Fibroblast of skin of scalp (primary cell): ENCODE data around the gene PDE3B.
"Not testable (repeated sequence)": the region's sequence is repeated elsewhere in the genome, so short reads cannot be mapped to it uniquely, and the experiment has no call there.

Experiments used
- DNase-seq: peaks from one replicate; pipeline ENCODE4 v3.0.0-alpha.2; 2013

Gene PDE3B

DNA sequence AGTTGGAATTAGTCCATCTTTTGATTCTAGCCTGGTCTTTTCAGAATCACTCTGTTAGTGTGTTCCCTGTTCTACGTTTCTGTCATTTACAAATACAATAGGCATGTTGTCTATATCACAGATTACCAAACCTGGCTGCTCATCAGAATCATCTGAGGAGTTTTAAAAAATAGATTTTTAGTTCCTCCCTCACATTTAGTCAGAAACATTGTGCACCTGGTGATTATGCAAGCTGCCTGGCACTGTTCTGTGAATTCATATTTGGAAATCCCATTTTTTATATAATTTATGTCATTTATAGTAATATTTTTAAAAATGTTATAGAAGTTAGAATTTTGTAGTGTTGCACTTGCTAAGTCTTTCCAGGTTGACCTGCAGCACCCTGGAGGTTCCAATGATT lies 107.3 kb downstream of the PDE3B start:
- no peak for DNase-seq

DNA sequence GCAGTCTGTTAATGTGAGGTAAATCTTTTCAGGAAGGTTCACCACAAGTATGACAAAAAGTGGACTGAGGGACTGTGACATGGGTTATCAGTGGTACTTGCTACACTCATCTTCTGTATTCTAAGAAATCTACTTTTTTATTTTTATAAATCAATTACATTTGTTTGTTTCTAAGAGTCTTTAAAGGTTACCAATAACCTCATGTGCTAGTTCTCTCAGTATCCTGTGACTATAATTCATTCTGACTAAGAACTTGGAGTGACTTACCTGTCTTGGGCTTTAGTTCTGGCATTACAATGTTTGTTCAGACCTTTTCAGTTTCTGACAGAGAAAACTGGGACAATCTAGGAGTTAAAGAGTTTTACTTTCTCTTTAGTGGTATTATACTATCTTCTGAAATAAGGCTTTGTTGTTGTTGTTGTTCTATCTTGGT lies 108.4 kb downstream of the PDE3B start:
- no peak for DNase-seq

DNA sequence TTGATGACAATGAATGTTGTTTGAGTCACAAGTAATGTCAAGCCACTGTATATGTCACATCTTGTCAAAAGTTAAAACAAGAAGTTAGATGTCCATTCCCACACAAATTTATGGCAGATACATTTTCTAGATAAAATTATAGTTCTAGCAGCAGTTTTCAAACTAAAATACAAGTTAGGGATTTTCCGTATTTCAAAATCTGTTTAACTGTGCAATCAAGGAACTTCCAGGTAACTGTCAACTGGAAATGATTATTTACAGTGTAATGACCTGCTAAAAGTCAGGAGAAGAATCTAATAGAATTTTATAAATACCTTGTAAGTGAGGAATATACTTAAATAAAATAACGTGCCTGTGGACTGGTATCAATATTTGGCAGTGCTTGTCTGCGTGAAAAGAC lies 111.5 kb downstream of the PDE3B start:
- no peak for DNase-seq

DNA sequence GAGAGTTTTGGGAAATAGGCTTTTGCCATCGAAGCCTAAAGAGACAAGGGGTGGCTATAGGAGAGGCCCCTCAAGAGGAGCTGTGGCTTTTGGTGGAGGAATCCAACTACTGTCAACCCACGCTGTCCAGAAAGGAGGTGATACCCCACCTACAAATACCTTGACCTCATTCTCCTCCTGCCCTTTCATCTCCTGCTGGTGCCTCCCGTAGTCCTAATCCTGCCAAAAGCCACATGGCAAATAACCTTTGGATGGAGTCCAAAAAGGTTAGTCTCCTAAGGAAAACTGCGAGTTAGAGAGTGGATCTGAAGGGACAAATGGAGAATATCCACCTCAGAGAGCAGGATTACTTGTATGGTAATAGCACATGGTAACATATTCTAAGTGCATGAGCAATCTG lies 112.7 kb downstream of the PDE3B start:
- DNase-seq: no peak

DNA sequence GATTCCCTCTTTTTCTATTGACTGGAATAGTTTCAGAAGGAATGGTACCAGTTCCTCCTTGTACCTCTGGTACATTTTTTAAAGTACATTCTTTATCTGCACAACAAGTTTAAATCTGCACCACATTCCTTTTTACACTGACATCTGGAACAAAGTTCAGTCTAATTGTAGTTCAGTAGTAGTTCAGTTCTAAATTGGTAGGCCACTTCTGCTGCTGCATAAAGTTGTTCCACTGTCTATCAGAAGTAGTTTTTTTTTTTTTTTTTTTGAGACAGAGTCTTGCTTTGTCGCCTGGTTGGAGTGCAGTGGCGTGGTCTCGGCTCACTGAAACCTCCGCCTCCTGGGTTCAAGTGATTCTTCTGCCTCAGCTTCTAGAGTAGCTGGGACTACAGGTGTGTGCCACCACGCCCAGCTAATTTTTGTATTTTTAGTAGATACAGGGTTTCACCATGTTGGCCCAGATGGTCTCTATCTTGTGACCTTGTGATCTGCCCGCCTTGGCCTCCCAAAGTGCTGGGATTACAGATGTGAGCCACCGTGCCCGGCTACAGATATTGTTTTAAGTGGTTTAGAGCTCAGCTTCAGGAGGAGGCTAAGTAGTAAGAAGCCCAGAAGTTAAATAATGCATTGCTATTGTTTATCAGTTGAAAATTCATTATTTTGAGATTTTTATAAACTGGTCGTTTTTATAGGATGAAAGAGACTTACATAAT lies 115.9 kb downstream of the PDE3B start:
- not testable (repeated sequence) for DNase-seq

DNA sequence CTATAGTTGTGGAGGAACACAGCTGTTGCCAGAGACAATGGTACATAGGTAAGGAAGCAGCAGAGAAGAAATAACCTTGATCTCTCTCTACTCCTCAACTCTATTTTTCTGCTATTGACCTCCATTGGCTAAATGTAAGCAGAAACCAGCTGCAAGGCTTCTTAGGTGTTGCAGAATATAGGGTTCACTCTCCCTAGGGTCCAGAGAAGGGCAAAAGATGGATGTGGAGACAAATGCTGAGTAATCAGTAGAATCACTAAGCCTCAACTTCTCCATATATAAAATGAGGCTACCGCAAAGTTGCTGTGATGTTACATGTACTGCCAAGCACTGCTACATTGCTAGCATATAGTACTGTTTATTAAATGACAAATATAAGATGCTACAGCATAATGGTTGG lies 120.6 kb downstream of the PDE3B start:
- no peak for DNase-seq

DNA sequence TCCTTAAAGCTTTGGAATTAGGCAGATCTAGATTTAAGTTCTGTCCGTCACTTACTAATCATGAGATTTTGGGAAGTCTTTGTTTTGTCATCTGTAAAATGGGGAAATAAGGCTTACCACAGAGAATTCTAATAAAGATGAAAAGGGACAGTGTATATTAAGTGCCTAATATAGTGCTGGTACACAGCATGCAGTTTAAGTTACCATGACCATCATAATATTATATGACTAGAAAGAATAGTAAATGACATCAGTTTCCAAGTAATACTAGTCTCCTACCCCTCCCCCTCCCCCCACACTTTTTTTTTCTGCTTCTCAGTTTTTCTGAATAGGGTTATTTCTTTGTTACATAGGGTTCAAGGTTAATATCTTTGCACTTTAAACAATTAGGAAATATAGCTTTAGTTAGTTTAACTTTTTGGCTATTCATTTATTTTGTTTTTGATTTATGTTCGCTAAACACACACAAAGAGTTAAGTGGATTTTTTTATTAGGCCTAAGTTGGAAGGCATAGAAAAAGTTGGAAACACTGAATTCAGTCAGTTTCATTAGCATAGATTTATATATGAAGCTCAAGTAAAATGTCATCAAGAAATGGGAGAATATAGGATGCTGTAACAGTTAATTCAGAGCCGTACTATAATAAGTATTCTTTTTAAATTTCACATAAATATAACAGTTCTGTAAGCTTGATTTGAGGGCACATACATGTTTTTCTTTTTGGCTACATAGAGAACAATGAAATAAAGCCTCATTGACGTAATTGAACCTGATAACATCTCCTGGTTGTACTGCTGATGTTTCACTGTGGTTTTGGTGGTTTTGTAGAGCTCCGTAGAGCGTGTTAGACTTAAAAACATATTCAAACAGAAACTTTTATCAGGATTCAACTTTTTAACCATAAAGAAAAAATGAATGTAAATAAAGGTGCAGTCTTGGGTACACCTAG lies 121.2 kb downstream of the PDE3B start:
- DNase-seq: no peak

DNA sequence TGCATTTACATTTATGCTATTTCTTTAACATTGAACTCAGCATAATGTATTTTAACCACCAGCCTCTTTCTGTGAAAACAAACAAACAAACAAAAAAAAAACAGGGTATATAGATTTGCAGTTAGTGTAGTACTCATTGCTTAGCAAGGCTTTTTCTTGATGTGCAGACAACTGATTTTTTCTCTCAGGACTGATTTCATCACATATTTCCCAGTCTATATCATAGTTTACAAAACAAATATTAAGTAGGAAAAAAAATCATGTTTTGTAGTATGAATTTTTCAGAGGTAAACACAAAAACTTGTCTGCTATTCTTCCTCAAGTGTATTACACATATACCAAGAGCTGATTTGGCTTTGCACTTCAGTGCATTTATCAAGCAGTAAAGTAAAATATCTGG lies 123.0 kb downstream of the PDE3B start:
- DNase-seq: no peak

DNA sequence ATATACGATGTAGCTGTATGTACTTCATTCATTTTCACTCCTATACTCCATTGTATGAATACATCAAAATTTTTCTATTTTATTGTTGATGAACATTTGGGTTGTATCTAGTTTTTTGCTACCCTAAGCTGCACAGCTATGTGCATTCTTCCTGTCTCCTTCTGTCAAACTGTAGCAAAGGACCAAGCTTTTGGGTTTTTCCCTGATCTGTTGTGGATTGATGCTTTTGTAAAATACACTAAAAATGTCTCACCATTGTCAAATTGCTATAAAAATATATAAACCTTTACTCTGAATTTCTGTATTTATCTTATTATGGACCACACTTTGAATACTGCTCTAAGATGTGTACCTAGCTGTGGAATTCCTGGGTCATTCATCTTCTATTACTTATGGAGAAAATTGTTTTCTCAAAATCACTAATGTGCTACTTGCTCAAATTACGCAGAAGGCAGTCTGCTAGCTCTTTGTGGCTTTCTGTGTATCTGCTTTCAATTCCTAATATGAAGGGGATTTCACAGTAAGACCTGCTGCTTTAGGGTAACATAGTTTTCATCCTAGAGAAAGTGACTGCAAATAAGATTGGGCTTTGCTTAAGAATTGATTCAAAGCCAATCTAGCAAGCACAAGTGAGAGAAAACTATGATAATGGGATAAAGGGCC lies 125.1 kb downstream of the PDE3B start:
- no peak for DNase-seq

DNA sequence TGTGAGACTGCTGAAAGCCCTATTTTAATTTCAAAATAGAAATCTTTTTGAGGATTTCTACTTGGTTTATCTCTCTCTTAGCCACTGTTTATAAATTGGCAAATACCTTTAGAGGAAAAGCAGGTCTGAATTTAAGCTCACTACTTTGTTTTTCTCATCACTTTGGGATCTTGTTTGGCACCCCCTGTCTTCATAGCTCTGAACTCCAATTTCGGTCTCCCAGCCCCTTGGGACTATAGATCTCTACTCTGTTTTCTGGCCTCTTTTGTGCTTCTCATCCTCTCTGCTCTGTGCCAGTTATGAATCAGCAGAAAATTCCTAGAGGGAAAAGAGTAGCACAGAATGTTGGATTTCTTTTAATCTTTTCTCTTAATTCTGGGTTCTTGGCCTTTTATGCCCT lies 130.2 kb downstream of the PDE3B start:
- peak; percentile 1 for DNase-seq

DNA sequence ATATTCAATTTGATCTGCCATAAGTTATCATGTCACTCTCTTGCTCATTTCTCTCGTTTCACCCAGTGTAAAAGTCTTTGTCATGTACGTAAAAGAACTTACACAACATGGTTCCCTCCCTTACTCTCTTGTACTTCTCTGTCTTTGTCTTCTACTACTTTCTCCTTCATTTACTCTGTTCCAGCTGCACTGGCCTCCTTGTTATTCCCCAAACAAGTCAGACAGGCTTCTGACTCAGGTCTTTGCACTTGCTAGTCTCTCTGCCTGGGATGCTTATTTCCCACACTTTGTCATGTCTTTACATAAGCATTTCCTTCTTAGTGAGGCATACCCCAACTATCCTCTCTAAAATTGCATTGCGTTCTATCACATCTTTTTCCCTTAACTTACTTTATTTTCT lies 131.1 kb downstream of the PDE3B start:
- DNase-seq: no peak

DNA sequence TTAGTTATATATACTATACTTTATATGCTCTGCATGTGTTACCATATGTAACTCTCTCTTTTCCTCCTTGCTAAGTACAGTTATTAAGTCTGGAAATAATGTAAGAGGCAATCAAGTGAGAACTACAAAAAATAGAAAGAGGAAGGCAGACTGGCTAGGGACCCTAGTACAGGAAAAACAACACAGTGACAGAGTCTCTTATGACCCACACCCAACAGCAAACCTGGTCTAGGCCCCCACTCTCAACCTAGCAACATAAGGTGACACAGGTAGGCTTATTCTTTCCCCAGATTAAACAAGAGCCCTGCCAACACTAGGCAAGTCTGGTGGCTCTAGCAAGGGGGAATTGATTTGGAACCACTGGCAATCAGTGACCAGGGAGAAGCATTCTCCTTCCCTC lies 132.3 kb downstream of the PDE3B start:
- DNase-seq: no peak

DNA sequence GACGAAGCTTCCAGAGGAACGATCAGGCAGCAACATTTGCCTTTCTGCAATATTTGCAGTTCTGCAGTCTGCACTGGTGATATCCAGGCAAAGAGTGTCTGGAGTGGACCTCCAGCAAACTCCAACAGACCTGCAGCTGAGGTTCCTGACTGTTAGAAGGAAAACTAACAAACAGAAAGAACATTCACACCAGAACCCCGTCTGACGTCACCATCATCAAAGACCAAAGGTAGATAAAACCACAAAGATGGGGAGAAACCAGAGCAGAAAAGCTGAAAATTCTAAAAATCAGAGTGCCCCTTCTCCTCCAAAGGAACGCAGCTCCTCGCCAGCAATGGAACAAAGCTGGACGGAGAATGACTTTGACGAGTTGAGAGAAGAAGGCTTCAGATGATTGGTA lies 134.9 kb downstream of the PDE3B start:
- not testable (repeated sequence) for DNase-seq

DNA sequence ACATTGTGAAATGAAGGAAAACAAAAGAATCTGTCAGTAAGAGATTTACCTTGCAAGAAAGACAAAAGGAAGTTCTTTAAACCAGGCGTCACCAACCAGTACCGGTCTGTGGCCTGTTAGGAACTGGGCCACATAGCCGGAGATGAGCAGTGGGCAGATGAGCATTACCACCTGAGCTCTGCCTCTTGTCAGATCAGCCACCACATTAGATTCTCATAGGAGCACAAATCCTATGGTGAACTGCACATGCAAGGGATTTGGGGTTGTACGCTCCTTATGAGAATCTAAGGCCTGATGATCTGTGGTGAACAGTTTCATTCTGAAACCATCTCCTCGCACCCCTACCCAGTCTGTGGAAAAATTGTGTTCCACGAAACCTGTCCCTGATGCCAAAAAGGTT lies 140.2 kb downstream of the PDE3B start:
- DNase-seq: no peak

DNA sequence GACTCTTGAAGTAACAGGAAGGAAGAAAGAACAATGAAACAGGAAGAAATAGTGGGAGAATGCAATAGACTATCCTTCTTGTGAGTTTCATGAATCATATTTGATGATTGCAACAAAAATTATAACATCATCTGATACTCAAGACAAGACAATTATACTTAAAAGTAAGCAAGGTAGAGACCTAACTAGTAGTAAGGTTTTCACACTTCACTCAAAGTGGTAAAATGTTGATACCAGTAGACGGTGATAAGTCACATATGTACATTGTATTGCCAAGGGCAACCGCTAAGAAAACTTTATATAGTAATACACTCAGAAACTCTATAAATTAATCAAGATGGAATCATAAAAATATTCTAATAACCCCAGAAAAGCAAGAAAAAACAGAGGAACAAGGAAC lies 140.6 kb downstream of the PDE3B start:
- no peak for DNase-seq

DNA sequence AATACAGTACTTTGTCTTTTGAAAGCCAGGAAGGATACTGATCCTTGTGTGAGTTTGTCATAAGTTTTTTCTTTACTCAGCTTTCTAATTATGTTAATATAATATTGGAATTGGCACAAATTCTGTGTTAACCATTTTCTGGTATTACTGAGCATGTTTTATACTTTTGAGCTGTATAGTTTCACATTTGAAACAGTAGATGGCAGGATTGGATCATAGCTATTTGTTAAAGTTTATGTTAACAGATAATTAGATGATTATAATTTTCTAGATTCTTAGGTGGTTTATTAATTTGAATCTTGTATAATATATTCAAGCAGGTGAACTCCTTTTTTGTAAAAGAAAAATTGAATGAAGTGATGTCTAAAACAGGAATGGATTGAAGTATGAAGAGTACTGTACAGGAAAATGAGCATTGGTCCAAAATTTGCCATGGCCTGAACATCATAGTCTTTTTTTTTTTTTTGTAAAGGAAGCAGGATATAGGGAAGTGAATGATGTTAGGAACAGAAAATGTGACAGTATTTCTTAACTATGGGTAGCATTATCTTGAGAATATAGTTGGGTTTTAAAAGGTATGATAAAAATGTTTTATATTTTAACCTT lies 146.4 kb downstream of the PDE3B start:
- DNase-seq: peak; percentile 5

DNA sequence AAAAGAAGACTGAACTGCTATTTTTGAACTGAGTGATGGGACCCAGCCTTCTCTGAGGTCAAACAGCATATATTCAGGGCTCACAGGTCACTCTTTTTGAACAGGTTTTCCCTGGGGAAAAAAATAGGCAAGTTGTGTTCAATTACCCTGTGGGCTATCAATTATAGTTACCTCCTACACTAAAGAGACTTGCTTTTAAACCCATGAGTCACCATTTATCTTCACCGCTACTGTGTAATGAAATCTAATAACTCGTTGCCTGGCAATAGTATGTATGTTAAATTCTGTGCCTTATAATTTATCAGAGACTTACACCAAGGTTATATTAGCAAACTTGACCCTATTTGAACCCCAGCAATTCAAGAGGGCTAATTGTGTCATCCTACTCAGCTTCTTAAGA lies 149.9 kb downstream of the PDE3B start:
- no peak for DNase-seq

DNA sequence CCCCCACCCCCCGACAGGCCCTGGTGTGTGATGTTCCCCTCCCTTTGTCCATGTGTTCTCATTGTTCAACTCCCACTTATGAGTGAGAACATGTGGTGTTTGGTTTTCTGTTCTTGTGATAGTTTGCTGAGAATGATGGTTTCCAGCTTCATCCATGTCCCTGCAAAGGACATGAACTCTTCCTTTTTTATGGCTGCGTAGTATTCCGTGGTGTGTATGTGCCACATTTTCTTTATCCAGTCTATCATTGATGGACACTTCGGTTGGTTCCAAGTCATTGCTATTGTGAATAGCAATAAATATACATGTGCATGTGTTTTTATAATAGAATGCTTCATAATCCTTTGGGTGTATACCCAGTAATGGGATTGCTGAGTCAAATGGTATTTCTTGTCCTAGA lies 152.4 kb downstream of the PDE3B start:
- DNase-seq: not testable (repeated sequence)

DNA sequence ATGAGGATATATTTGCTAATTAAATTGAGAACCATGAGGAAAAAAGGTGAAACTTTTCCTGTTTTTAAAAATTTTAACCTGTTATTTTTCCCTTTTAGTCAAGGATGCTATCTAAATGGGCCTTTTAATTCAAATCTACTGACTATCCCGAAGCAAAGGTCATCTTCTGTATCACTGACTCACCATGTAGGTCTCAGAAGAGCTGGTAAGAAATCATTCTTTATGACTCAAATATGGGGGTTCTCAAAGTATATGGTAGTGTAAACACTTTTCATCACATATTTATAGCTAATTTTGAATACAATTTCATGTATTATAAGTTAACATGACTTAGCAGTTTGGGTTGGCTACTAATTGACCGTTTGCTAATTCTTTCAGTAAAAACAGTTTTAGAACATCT lies 160.2 kb downstream of the PDE3B start:
- DNase-seq: no peak

DNA sequence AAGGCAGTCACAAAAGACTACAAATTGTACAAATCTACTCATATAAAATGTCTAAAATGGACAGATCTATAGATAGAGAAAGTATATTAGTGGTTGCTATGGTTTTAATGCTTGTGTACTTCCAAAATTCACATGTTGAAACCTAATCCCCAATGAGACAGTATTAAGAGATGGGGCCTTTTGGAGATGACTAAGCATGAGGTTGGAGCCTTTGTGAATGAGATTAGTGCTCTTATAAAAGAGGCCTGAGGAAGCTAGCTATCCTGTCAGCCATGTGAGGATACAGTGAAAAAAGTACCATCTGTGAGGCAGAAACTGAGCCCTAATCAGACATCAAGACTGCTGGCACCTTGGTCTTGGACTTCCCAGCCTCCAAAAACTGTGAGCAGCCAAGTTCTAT lies 165.9 kb downstream of the PDE3B start:
- no peak for DNase-seq

DNA sequence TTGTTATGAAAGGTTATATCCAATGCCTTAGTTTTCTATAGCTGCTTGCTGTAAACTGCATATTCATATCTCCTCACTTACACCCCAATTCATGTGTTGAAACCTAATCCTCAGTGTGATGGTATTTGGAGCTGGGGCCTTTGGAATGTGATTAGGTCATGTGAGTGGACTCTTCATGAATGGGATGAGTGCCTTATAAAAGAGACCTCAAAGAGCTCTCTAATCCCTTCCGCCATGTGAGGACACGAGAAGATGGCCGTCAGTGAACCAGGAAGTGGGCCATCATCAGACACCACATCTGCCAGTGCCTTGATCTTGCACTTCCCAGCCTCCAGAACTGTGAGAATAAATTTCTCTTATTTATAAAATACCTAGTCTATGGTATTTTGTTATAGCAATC lies 169.2 kb downstream of the PDE3B start:
- no peak for DNase-seq

DNA sequence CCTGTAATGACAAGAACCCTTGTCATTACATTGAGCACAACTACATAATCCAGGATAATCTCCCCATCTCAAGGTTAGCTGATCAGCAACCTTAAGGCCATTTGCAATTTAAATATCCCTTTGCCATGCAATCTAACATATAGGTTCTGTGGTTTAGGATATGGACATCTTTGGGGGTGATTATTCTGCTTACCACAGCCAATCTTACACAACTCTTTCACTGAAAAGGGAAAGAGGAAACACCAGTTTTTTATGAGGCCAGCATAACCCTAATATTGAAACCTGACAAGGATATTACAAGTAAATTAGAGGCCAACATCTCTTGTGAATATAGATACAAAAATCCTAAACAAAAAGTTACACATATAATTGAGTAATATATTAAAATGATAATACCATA lies 169.9 kb downstream of the PDE3B start:
- no peak for DNase-seq

DNA sequence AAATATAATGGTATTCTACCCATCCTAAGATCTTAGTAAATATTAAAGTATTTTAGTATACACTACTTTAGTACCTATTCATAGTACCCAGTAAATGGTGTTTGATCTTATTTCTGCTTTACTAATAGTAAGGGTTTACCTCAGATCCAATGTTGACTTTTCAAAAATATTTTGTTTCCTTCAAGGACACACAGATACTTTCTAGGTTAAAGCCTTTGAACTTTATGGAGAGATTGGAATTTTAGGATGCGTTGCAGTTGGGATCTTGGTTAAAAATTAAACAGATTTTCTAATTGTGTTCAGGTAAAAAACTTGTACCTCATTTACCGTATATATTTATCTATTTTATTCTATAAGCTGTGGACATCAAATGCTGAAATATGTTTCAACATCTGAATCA lies 175.2 kb downstream of the PDE3B start:
- DNase-seq: no peak
